ENCODE data around the gene ZNF264.

GRCh38 chr19:57152921-57153320 is 38.4 kb upstream of the ZNF264 start:
- TF ChIP-seq CTCF (IDR thresholded peaks at IDR 0.05): no peak
- no peak for TF ChIP-seq EZH2 (IDR thresholded peaks at IDR 0.05; ENCODE audit: borderline replicate concordance, insufficient read depth, low read depth, low read length, poor library complexity, severe bottlenecking)

Measured in B cell (primary cell).